Testis (tissue), 3 donors: ENCODE measurements around the gene ADAMTSL1. TPM values are rescaled to one million over a fixed set of nuclear protein-coding genes. Genes with fewer than 3 reads are reported as not detected.
A peak's percentile ranks its signal among the peaks of the same experiment; 100 is the strongest.

ENCODE experiments used
- DNase-seq: peaks from one replicate; pipeline ENCODE4 v3.0.0-alpha.2; 2019
- H3K27ac ChIP-seq, 2 donors: fragments of 200-600 bp; sonication (generic); one replicate each; pipeline ENCODE4 v1.5.1; 2019
- H3K27me3 ChIP-seq: fragments of 200-600 bp; sonication (generic); one replicate; pipeline ENCODE4 v1.5.1; 2019
- H3K36me3 ChIP-seq: fragments of 200-600 bp; sonication (generic); one replicate; pipeline ENCODE4 v1.5.1; 2017; ENCODE audit warnings: low read depth; ENCODE audit errors: missing control alignments
- H3K4me1 ChIP-seq: fragments of 200-600 bp; sonication (generic); one replicate; pipeline ENCODE4 v1.5.1; 2019
- H3K4me3 ChIP-seq, 2 donors: fragments of 200-600 bp; sonication (generic); one replicate each; pipeline ENCODE4 v1.5.1; 2017 to 2019
- H3K9me3 ChIP-seq: fragments of 200-600 bp; sonication (generic); one replicate; pipeline ENCODE4 v1.5.1; 2017
- POLR2A ChIP-seq: fragments of 450-650 bp; IDR thresholded peaks from one replicate; pipeline ENCODE4 v1.6.1; 2017; ENCODE audit warnings: antibody characterized with exemption, mild to moderate bottlenecking, moderate library complexity
- WGBS, 2 donors: methylation state at CpG; one replicate each; pipeline ENCODE4 v1.1.5; 2018; 5-methylcytosine and 5-hydroxymethylcytosine counted together
- intact Hi-C: fragments of 100-400 bp; cut with DNase I; formaldehyde crosslinking; loops from one replicate; pipeline ENCODE4 v1.15.1; 2023; ENCODE audit warnings: low total_unique reads
- polyA plus RNA-seq: library from polyadenylated mRNA; stranded (reverse); fragments of 350-450 nt; fragmentation: Illumina TruSeq; extraction: RNeasy Lipid Tissue Mini Kit (QIAGEN cat#74804); gene quantifications from one replicate; pipeline ENCODE4 v1.2.3, GENCODE V29; 2014; ENCODE audit warnings: low read depth, low replicate concordance; ENCODE audit not compliant: insufficient read depth
- total RNA-seq, 2 donors: library from RNA; depleted of rRNA; stranded (reverse); fragments of >200 nt; gene quantifications; one replicate each; pipeline ENCODE4 v1.2.3, GENCODE V29; 2016
- TF ChIP-seq, protein P1 (sequence below), 3 experiments: fragments of 450-650 bp in 2 of 3; fragments of 200-600 bp in 1 of 3; sonication (generic) in 1 of 3; IDR thresholded peaks; one replicate each; pipeline ENCODE4 v1.5.1; 2016 to 2019; ENCODE audit warnings: antibody characterized with exemption in 3 of 3, mild to moderate bottlenecking in 2 of 3, moderate library complexity in 1 of 3

ADAMTSL1 gene
- total and polyA plus RNA-seq, 3 donors from 2014 or later: 4.7 to 12.3 (median 6.7) TPM

DNA sequence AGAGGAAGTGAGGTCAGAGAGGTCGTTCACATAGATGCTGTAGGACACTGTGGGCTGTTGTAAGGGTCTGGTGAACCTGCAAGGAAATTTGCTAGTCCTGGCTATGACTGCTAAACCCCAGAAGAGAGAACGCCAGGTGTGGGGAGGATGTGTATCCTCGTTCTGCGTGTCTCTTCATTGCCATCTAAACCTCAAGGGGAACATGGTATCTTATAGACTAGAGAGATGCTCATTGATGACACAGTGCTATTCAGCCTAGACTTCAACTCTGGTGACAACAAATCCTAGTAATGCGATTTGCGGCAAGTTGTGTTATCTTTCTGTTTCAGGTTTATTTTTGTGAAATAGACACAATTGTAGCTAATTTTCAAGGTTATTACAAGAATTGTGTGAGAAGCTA is 140.2 kb downstream of the ADAMTSL1 start:
- TF ChIP-seq, protein P1, sequence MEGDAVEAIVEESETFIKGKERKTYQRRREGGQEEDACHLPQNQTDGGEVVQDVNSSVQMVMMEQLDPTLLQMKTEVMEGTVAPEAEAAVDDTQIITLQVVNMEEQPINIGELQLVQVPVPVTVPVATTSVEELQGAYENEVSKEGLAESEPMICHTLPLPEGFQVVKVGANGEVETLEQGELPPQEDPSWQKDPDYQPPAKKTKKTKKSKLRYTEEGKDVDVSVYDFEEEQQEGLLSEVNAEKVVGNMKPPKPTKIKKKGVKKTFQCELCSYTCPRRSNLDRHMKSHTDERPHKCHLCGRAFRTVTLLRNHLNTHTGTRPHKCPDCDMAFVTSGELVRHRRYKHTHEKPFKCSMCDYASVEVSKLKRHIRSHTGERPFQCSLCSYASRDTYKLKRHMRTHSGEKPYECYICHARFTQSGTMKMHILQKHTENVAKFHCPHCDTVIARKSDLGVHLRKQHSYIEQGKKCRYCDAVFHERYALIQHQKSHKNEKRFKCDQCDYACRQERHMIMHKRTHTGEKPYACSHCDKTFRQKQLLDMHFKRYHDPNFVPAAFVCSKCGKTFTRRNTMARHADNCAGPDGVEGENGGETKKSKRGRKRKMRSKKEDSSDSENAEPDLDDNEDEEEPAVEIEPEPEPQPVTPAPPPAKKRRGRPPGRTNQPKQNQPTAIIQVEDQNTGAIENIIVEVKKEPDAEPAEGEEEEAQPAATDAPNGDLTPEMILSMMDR (IDR thresholded peaks at IDR 0.05): no peak
- TF ChIP-seq POLR2A: no peak
- H3K27ac ChIP-seq: peak overlapping the region in 1 of 2 donors; percentile 14

DNA sequence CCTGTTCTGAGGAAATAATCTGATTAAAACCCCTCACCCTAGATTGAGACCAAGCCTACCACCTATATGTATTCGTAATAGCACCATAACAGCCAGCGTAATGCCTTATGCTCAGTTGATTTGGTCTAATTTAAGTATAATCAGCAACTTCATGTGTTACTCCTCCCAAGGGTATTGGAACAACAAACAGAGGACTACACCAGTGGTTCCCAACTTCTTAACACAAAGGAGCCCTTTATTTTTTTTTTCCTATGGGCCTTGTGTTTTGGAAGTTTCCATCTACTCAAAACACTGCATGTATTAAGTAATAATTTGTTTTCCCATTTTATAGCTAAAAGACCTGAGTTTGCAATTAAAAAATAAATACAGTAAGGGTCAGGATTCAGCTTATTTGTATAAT is 140.7 kb downstream of the ADAMTSL1 start:
- intact Hi-C loops: no loop called here
- H3K36me3 ChIP-seq: no peaks in the 10 kb centered on the region
- H3K27ac ChIP-seq: peak overlapping the region in 1 of 2 donors; percentile 38
- H3K4me3 ChIP-seq: no peak overlapping the region
- 74 to 75% methylated on average over 2 of the region's 2 CpGs for WGBS, 2 donors
- no peaks in the 10 kb centered on the region for H3K27me3 ChIP-seq
- no peaks in the 10 kb centered on the region for H3K9me3 ChIP-seq
- no peak for DNase-seq
- H3K4me1 ChIP-seq: peaks cover 5% of the 10 kb centered on the region
- no peak for TF ChIP-seq POLR2A
- TF ChIP-seq, protein P1 (IDR thresholded peaks at IDR 0.05): no peak

More for the DNA sequence above, 140.2 kb downstream of the ADAMTSL1 start:
- H3K4me3 ChIP-seq: no peak overlapping the region
- H3K36me3 ChIP-seq: no peaks in the 10 kb centered on the region
- intact Hi-C loops: no loop called here
- peak; percentile 41 for DNase-seq
- H3K27me3 ChIP-seq: no peaks in the 10 kb centered on the region
- WGBS, 2 donors: 64 to 75% methylated on average over 6 of the region's 6 CpGs
- H3K4me1 ChIP-seq: peaks cover 5% of the 10 kb centered on the region
- no peaks in the 10 kb centered on the region for H3K9me3 ChIP-seq

DNA sequence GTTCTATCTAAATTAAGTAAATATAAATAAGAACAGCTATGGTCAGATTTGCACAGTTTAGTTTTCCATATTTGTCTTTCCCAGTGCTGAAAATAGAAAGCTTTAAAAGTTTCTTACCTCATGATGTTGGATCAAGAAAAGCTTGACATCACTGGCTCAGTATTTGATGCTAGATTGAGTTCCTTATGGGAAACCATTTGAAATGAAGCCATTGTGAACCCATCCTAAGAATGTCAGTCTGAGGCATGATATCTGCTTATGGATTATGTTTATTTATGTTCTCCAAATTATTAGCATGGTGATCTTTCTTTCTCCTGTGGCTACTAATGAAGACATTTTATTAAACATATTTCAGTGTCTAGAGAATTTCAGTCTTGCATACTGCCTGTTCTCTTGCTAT is 143.0 kb downstream of the ADAMTSL1 start:
- no peak for DNase-seq
- TF ChIP-seq POLR2A: no peak
- TF ChIP-seq, protein P1 (IDR thresholded peaks at IDR 0.05): no peak
- intact Hi-C loops: no loop called here
- H3K9me3 ChIP-seq: no peaks in the 10 kb centered on the region
- no peaks in the 10 kb centered on the region for H3K27me3 ChIP-seq
- no peak overlapping the region for H3K4me3 ChIP-seq
- no peaks in the 10 kb centered on the region for H3K36me3 ChIP-seq
- no peak overlapping the region for H3K27ac ChIP-seq
- H3K4me1 ChIP-seq: peaks cover 5% of the 10 kb centered on the region

DNA sequence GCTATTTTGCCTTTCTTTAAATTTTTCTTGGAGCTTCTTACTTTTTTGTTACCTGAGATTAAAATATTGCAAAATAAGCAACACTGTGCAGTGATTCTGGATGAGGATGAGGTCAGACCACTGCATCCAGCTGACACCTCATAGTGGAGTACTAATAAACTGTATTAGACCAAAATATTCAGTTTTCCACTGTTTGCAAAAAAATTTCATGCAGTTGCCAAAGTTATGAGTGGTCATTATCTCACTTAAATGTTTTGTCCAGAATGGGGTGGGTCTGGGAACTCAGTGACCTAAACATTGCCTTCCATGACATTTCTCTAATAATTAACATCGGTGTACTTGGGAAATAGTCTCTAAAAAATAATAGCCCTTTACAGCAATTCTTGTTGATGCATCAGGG is 143.8 kb downstream of the ADAMTSL1 start:
- TF ChIP-seq, protein P1 (IDR thresholded peaks at IDR 0.05): no peak
- no peak for TF ChIP-seq POLR2A
- Histone ChIP-seq H3K4me1 (peaks cover 5% of the 10 kb centered on the region), H3K9me3 (no peaks in the 10 kb centered on the region), H3K27ac (no peak overlapping the region), H3K27me3 (no peaks in the 10 kb centered on the region), H3K36me3 (no peaks in the 10 kb centered on the region), H3K4me3 (no peak overlapping the region)
- intact Hi-C loops: no loop called here
- WGBS, 2 donors: 50 to 79% methylated on average over 1 of the region's 1 CpG
- no peak for DNase-seq

DNA sequence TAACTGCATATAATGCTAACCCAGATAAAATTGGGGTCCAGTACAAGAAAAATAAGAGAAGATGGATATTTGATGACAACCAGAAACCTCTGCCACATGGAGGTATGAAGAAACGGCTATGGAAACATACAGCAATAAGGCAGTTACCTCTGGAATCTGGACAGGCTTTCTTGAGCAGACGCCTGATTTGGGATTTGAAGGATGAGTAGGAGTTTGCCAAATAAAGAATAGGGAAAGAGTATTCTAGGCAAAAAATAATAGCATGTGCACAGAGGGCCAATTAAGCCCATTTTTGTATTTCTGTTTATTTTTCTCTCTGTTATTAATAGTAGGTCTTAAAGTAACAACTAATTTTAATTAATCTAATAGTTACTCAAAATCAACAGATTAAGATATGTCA is 144.9 kb downstream of the ADAMTSL1 start:
- no peak overlapping the region for H3K4me3 ChIP-seq
- no peaks in the 10 kb centered on the region for H3K36me3 ChIP-seq
- TF ChIP-seq, protein P1 (IDR thresholded peaks at IDR 0.05): no peak
- TF ChIP-seq POLR2A: no peak
- peaks cover 5% of the 10 kb centered on the region for H3K4me1 ChIP-seq
- no peak for DNase-seq
- intact Hi-C loops: no loop called here
- H3K9me3 ChIP-seq: no peaks in the 10 kb centered on the region
- H3K27me3 ChIP-seq: no peaks in the 10 kb centered on the region
- WGBS, 2 donors: 87 to 92% methylated on average over 2 of the region's 2 CpGs
- H3K27ac ChIP-seq: no peak overlapping the region
